HCT116 (cell line): ENCODE measurements around the gene GREB1L. TPM values are rescaled to one million over a fixed set of nuclear protein-coding genes. Genes with fewer than 3 reads are reported as not detected.

Experiments
- ATAC-seq: fragments of 200-7000 bp; cut with Tn5 transposase; 2 replicates; pipeline ENCODE4 v1.9.1; 2020; ENCODE audit warnings: mild to moderate bottlenecking, moderate library complexity
- BruUV-seq: library from RNA; stranded (reverse); fragments of 400-500 nt; replicated peaks from 2 replicates; lab custom pipeline; 2021; lab: Mats Ljungman, UMichigan
- CTCF ChIA-PET: fragments of 300-600 bp; sonication (Branson Sonifier 250); formaldehyde crosslinking; loops from one replicate; lab custom pipeline; 2021; ENCODE audit warnings: antibody characterized with exemption; lab: Charles Lee
- POLR2A ChIA-PET: fragments of 300-600, 350-600 bp; sonication (Branson Sonifier 250); formaldehyde crosslinking; loops from one replicate; lab custom pipeline; 2021; ENCODE audit warnings: antibody characterized with exemption; lab: Charles Lee
- RAD21 ChIA-PET, 2 experiments: fragments of 300-600 bp; sonication (Branson Sonifier 250); formaldehyde crosslinking; loops; one replicate each; lab custom pipeline; 2023; ENCODE audit warnings: low total read pairs in 2 of 2; ENCODE audit not compliant: uncharacterized antibody in 2 of 2, unreplicated experiment in 2 of 2, low non-redundant PET in 1 of 2; lab: Charles Lee
- DNase-seq: peaks from one replicate; pipeline ENCODE4 v3.0.0-alpha.2; 2010; ENCODE audit warnings: low read depth, low spot score
- H2AFZ ChIP-seq: fragments of 200-600 bp; shearing (Covaris generic), sonication (generic); 2 replicates; pipeline ENCODE4 v1.6.1; 2017; ENCODE audit warnings: low read depth, mixed run types, mixed read lengths, antibody characterized with exemption, low read length; ENCODE audit not compliant: poor library complexity, severe bottlenecking
- H3K27ac ChIP-seq: 2 replicates; pipeline ENCODE4 v1.5.1; 2012; ENCODE audit warnings: low read depth, low read length
- H3K27me3 ChIP-seq: fragments of 200-600 bp; sonication (generic); 2 replicates; pipeline ENCODE4 v1.6.1; 2016; ENCODE audit warnings: mixed run types, low read length, mixed read lengths; ENCODE audit not compliant: insufficient read depth
- H3K36me3 ChIP-seq, 2 experiments: fragments of 200-500 bp in 1 of 2; fragments of 200-600 bp in 1 of 2; sonication (Bioruptor generic) in 1 of 2; sonication (generic) in 1 of 2; 2 replicates each; pipeline versions ENCODE4 v1.5.1 to v1.6.1; 2014 to 2016; ENCODE audit warnings: low read length in 2 of 2, inconsistent platforms in 1 of 2, mixed read lengths in 1 of 2, mixed run types in 1 of 2; ENCODE audit not compliant: insufficient read depth in 2 of 2, control insufficient read depth in 1 of 2
- H3K4me1 ChIP-seq, 2 experiments: fragments of 200-600 bp in 1 of 2; sonication (generic) in 1 of 2; 2 replicates each; pipeline versions ENCODE4 v1.5.1 to v1.6.1; 2012 to 2017; ENCODE audit warnings: low read length in 2 of 2, inconsistent platforms in 1 of 2, mild to moderate bottlenecking in 1 of 2, mixed read lengths in 1 of 2, mixed run types in 1 of 2, moderate library complexity in 1 of 2; ENCODE audit not compliant: insufficient read depth in 2 of 2, control insufficient read depth in 1 of 2
- H3K4me2 ChIP-seq: fragments of 200-600 bp; sonication (generic); 2 replicates; pipeline ENCODE4 v1.6.1; 2017; ENCODE audit warnings: mixed run types, low read length, mixed read lengths
- H3K4me3 ChIP-seq, 2 experiments: fragments of 200-600 bp in 1 of 2; sonication (generic) in 1 of 2; replicated peaks in 1 of 2; 2 replicates each; pipeline ENCODE4 v1.5.1; 2011 to 2016; ENCODE audit warnings: low read length in 2 of 2, control low read depth in 1 of 2, low read depth in 1 of 2, mild to moderate bottlenecking in 1 of 2, mixed read lengths in 1 of 2, mixed run types in 1 of 2
- H3K79me2 ChIP-seq: fragments of 200-600 bp; sonication (generic); 2 replicates; pipeline ENCODE4 v1.6.1; 2017; ENCODE audit warnings: mild to moderate bottlenecking, mixed run types, low read length, moderate library complexity, mixed read lengths; ENCODE audit not compliant: insufficient read depth
- H3K9ac ChIP-seq: fragments of 200-600 bp; sonication (generic); 2 replicates; pipeline ENCODE4 v1.6.1; 2016; ENCODE audit warnings: low read length, mixed read lengths
- H3K9me2 ChIP-seq: fragments of 200-600 bp; sonication (generic), shearing (Covaris generic); 2 replicates; pipeline ENCODE4 v1.6.1; 2017; ENCODE audit warnings: mixed run types, mild to moderate bottlenecking, moderate library complexity; ENCODE audit not compliant: insufficient read depth
- H3K9me3 ChIP-seq, 2 experiments: fragments of 200-500 bp in 1 of 2; fragments of 200-600 bp in 1 of 2; sonication (Bioruptor generic) in 1 of 2; sonication (generic) in 1 of 2; 2 replicates each; pipeline ENCODE4 v1.6.1; 2014 to 2017; ENCODE audit warnings: low read length in 2 of 2, mixed read lengths in 2 of 2, inconsistent platforms in 1 of 2, low read depth in 1 of 2, mild to moderate bottlenecking in 1 of 2, mixed run types in 1 of 2, moderate library complexity in 1 of 2; ENCODE audit not compliant: control insufficient read depth in 1 of 2, insufficient read depth in 1 of 2
- H4K20me1 ChIP-seq: fragments of 200-600 bp; sonication (generic), shearing (Covaris generic); 2 replicates; pipeline ENCODE4 v1.6.1; 2017; ENCODE audit warnings: mixed run types, mild to moderate bottlenecking, moderate library complexity; ENCODE audit not compliant: insufficient read depth
- CBX3 ChIP-seq: IDR thresholded peaks from 2 replicates; pipeline ENCODE4 v1.6.1; 2012; ENCODE audit warnings: low read depth
- CEBPB ChIP-seq: IDR thresholded peaks from 2 replicates; pipeline ENCODE4 v1.6.1; 2012; ENCODE audit warnings: low read depth
- EGR1 ChIP-seq: IDR thresholded peaks from 2 replicates; pipeline ENCODE4 v1.6.1; 2012; ENCODE audit warnings: low read depth
- EZH2 ChIP-seq: fragments of 200-600 bp; sonication (generic); IDR thresholded peaks from 2 replicates; pipeline ENCODE4 v1.6.1; 2017; ENCODE audit warnings: antibody characterized with exemption, mixed run types
- EZH2phosphoT487 ChIP-seq: fragments of 200-600 bp; IDR thresholded peaks from 2 replicates; pipeline ENCODE4 v1.6.1; 2018; ENCODE audit warnings: antibody characterized with exemption, borderline replicate concordance
- JUND ChIP-seq: IDR thresholded peaks from 2 replicates; pipeline ENCODE4 v1.6.1; 2012
- POLR2A ChIP-seq: IDR thresholded peaks from 2 replicates; pipeline ENCODE4 v1.7.0; 2011; ENCODE audit warnings: borderline replicate concordance; ENCODE audit not compliant: insufficient read depth, insufficient read length; ENCODE audit errors: extremely low read depth
- POLR2AphosphoS5 ChIP-seq: IDR thresholded peaks from 2 replicates; pipeline ENCODE4 v1.6.1; 2011; ENCODE audit warnings: mild to moderate bottlenecking, low read depth, low read length, moderate library complexity
- RAD21 ChIP-seq: IDR thresholded peaks from 2 replicates; pipeline ENCODE4 v1.6.1; 2012; ENCODE audit warnings: low read depth, mild to moderate bottlenecking
- SIN3A ChIP-seq: IDR thresholded peaks from 2 replicates; pipeline ENCODE4 v1.6.1; 2012; ENCODE audit warnings: low read depth
- SP1 ChIP-seq: IDR thresholded peaks from 2 replicates; pipeline ENCODE4 v1.6.1; 2012; ENCODE audit warnings: low read depth
- SRF ChIP-seq: IDR thresholded peaks from 2 replicates; pipeline ENCODE4 v1.6.1; 2012; ENCODE audit warnings: low read depth
- YY1 ChIP-seq: IDR thresholded peaks from 2 replicates; pipeline ENCODE4 v1.6.1; 2011; ENCODE audit warnings: low read length, low read depth, moderate library complexity, mild to moderate bottlenecking; ENCODE audit not compliant: insufficient replicate concordance; ENCODE audit errors: extremely low read depth
- ZFX ChIP-seq: fragments of 450-650 bp; IDR thresholded peaks from 2 replicates; pipeline ENCODE4 v1.6.1; 2017
- ZNF274 ChIP-seq: fragments of 200-500 bp; sonication (Bioruptor generic); IDR thresholded peaks from 2 replicates; pipeline ENCODE4 v1.6.1; 2014; ENCODE audit warnings: mild to moderate bottlenecking, low read depth, low read length, inconsistent platforms
- intact Hi-C: fragments of 100-400 bp; cut with micrococcal nuclease; formaldehyde crosslinking; loops from 2 replicates; pipeline ENCODE4 v1.10.0; 2022
- total RNA-seq: library from RNA; stranded (reverse); gene quantifications from one replicate; pipeline ENCODE4 v1.2.1, GENCODE V29; 2021; ENCODE audit not compliant: unreplicated experiment
- TF ChIP-seq, protein P1 (sequence below): IDR thresholded peaks from 2 replicates; pipeline ENCODE4 v1.6.1; 2012
- TF ChIP-seq, protein P2 (sequence below): IDR thresholded peaks from 2 replicates; pipeline ENCODE4 v1.6.1; 2012; ENCODE audit warnings: low read depth
- TF ChIP-seq, protein P3 (sequence below): IDR thresholded peaks from 2 replicates; pipeline ENCODE4 v1.6.1; 2012

GREB1L gene
- total RNA-seq, 1 experiment from 2014 or later = 12.2 TPM

DNA sequence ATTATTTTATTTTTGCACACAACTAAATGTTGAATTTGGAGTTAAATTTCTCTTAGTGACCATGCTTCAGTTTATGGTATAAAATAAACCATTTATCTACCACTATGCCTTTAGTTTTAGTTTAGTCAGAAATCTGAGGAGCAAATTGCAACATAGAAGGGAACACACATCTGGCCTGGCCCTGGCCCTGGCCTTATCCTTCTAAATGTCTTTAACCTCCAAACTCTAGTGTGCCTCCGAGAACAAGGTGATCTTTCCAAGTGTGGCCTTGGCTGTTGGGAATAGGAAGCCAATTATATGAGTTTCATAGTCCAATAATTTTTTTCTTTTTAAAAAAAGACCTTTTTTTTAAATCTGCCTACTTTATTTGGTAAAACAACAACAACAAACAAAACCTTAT, 31.8 kb upstream of the GREB1L start:
- Histone ChIP-seq H3K36me3 (no peaks in the 10 kb centered on the region), H3K27me3 (no peaks in the 10 kb centered on the region), H4K20me1 (no peaks in the 10 kb centered on the region), H3K4me3 (no peak overlapping the region), H3K9ac (no peak overlapping the region), H3K9me2 (no peaks in the 10 kb centered on the region), H2AFZ (no peak overlapping the region), H3K9me3 (no peaks in the 10 kb centered on the region), H3K4me1 (no peaks in the 10 kb centered on the region), H3K79me2 (no peaks in the 10 kb centered on the region), H3K27ac (no peak overlapping the region), H3K4me2 (no peak overlapping the region)
- BruUV-seq = no TSS peak
- POLR2A ChIA-PET = no interaction called here
- intact Hi-C loops = no loop called here
- RAD21 ChIA-PET = no interaction called here
- ATAC-seq = no peak
- no peak for DNase-seq
- CTCF ChIA-PET = no interaction called here
- TF ChIP-seq POLR2AphosphoS5 (no peak), CBX3 (no peak), RAD21 (no peak), JUND (no peak), SIN3A (no peak), EZH2phosphoT487 (no peak), YY1 (no peak), POLR2A (no peak), SP1 (no peak), SRF (no peak), EZH2 (no peak), EGR1 (no peak), ZNF274 (no peak), CEBPB (no peak), ZFX (no peak)
- TF ChIP-seq, protein P1, sequence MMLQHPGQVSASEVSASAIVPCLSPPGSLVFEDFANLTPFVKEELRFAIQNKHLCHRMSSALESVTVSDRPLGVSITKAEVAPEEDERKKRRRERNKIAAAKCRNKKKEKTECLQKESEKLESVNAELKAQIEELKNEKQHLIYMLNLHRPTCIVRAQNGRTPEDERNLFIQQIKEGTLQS = no peak
- TF ChIP-seq, protein P2, sequence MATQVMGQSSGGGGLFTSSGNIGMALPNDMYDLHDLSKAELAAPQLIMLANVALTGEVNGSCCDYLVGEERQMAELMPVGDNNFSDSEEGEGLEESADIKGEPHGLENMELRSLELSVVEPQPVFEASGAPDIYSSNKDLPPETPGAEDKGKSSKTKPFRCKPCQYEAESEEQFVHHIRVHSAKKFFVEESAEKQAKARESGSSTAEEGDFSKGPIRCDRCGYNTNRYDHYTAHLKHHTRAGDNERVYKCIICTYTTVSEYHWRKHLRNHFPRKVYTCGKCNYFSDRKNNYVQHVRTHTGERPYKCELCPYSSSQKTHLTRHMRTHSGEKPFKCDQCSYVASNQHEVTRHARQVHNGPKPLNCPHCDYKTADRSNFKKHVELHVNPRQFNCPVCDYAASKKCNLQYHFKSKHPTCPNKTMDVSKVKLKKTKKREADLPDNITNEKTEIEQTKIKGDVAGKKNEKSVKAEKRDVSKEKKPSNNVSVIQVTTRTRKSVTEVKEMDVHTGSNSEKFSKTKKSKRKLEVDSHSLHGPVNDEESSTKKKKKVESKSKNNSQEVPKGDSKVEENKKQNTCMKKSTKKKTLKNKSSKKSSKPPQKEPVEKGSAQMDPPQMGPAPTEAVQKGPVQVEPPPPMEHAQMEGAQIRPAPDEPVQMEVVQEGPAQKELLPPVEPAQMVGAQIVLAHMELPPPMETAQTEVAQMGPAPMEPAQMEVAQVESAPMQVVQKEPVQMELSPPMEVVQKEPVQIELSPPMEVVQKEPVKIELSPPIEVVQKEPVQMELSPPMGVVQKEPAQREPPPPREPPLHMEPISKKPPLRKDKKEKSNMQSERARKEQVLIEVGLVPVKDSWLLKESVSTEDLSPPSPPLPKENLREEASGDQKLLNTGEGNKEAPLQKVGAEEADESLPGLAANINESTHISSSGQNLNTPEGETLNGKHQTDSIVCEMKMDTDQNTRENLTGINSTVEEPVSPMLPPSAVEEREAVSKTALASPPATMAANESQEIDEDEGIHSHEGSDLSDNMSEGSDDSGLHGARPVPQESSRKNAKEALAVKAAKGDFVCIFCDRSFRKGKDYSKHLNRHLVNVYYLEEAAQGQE = no peak
- TF ChIP-seq, protein P3, sequence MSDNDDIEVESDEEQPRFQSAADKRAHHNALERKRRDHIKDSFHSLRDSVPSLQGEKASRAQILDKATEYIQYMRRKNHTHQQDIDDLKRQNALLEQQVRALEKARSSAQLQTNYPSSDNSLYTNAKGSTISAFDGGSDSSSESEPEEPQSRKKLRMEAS = no peak
- TF ChIP-seq, all 23 proteins: peak for 0
